Neural progenitor cell (in vitro differentiated cells): ENCODE data around the gene CDH11.

Source experiments
- CTCF ChIP-seq: fragments of 200-600 bp; sonication (generic); IDR thresholded peaks from 2 replicates; pipeline ENCODE4 v1.5.1; 2017; ENCODE audit warnings: antibody characterized with exemption, mild to moderate bottlenecking
- EZH2 ChIP-seq: fragments of 200-600 bp; sonication (generic); IDR thresholded peaks from 2 replicates; pipeline ENCODE4 v1.6.1; 2017; ENCODE audit warnings: antibody characterized with exemption, mild to moderate bottlenecking, moderate library complexity
- EZH2phosphoT487 ChIP-seq: fragments of 200-600 bp; sonication (generic); IDR thresholded peaks from 2 replicates; pipeline ENCODE4 v1.6.1; 2017; ENCODE audit warnings: antibody characterized with exemption

- TF ChIP-seq EZH2 (no peak), CTCF (no peak), EZH2phosphoT487 (no peak)
Observed at GRCh38 chr16:64900019-64900418, 221.8 kb downstream of the CDH11 start.
